CD4-positive, alpha-beta T cell treated with Interleukin-2 at 100 ng/mL for 4 hours (primary cell): ENCODE results near the gene TCFL5.

Experiments
- DNase-seq: peaks from one replicate; pipeline ENCODE4 v3.0.0-alpha.2; 2020; ENCODE audit warnings: low spot score

Gene TCFL5

DNA sequence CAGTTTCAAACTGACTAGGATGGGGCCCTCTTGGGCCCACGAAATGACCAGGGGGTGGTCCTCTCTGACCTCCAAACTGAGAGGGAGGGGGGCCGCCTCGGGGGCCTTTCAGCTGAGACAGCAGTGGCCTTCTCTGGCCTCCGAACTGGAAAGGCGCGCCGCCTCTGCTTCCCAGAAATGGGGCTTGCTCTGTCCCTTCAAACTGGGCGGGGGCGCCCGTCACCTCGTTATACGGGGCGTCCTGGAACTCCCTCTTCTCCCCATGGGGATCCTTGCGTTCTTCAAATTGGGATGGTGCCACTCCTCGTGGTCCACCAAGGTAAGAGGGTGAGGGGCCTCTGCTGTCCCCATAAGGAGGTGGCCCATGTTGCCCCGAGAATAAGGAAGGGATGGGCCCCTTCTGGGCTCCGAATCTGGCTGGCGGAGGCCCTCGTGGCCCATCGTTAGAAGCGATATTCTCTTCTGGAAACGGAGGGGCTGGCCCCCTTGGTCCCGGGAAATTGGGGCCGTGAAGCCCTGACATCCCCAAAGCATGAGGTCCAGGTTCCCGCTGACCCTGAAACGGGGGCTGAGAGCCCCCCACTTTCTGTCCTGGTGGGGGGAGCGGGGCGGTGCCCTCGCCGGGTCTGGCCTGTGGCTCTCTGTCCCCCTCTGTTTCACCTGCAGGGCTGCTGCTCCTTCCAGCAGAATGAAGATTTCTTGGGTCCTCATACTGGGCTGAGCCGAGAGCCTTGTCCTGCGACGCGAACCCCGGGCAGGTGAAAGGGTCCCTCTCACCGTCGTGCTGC lies 18.7 kb upstream of the TCFL5 start:
- no peak for DNase-seq

DNA sequence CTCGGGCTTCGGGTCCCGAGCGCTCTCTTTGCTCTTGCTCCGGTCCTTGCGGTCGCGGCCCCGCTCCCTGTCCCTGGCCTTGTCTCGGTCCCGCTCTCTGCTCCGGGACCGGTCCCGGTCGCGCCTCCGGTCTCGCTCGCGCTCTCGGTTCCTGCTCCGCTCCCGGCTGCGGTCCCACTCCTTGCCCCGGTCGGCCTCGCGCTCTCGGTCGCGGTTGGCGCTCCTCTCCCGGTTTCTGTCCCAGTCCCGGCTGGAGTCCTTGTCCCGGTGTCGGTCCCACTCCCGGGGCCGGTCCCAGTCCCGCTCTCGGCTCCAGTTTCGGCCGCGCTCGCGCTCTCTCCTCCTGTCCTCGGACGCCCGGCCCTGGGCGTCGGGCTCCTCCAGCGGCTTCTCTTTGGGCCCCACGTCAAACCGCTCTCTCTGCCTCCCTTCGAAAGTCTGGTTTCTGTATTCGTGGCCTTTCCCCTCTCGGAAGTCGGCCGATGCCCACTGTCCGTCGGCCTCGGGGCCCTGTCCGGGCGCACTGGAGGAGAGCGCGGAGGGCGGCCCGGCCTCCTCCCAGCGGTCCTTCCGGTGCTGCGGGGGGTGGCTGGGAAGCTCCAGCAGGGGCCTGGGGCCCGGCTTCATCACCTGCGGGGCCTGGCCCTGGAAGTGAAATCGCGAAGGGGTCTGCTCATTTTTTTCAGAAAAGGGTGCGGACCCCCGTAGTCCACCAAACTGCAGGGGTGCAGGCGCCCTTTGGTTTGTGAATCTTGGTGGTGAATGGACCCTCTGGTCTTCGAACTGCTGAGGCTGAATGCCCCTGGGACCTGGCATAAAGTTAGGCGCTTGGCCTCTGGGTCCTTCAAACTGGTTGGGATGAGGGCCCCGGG lies 17.9 kb upstream of the TCFL5 start:
- DNase-seq = no peak

- DNase-seq = no peak
These were observed 16.8 kb upstream of the TCFL5 start for GRCh38 chr20:62878244-62879038.

- DNase-seq = no peak
These were observed 15.5 kb upstream of the TCFL5 start for GRCh38 chr20:62876902-62877816.

DNA sequence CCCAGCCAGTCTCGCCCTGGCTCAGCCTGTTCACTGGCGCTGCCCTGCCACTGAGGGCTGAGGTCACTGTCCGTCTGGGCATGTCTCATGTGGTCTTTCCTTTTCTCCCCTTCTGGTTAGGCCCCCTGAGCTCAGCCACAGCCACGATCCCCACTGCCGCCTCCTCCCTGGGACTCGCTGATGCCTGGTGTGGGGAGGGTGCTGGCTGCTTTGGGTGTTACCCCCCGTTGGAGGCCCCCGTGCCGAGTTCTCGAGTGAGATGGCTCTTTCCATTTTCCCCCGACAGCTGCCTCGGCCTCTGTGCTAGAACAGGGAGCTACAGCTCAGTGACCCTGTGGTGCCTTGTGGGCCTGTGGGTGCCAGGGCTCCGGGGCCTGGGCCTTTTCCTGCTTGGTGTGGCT lies 14.9 kb upstream of the TCFL5 start:
- no peak for DNase-seq

GRCh38 chr20:62875419-62876361 lies 14.1 kb upstream of the TCFL5 start:
- DNase-seq = no peak

- DNase-seq = no peak
These were observed 13.3 kb upstream of the TCFL5 start for GRCh38 chr20:62874964-62875344.

GRCh38 chr20:62873681-62874031 lies 12.0 kb upstream of the TCFL5 start:
- peak; percentile 36 for DNase-seq

DNA sequence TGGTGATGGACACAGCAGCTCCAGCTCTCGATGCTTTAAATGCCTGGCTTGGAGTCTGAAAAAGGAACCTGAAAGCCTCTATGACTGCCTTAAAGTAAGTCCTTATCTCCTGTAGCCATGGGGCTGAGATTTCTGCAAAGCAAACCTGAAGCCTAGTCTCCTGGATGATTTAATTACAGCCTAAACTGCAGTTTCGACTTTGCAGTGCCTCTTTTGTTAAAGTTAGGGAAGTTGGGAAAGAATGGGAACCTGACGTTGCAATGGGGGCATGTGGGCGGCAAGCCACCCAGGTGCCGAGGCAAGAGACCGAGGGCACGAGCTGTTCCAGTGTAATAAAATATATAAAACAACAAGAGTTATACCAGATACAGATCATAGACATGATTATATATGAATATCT lies 11.7 kb upstream of the TCFL5 start:
- DNase-seq = no peak

DNA sequence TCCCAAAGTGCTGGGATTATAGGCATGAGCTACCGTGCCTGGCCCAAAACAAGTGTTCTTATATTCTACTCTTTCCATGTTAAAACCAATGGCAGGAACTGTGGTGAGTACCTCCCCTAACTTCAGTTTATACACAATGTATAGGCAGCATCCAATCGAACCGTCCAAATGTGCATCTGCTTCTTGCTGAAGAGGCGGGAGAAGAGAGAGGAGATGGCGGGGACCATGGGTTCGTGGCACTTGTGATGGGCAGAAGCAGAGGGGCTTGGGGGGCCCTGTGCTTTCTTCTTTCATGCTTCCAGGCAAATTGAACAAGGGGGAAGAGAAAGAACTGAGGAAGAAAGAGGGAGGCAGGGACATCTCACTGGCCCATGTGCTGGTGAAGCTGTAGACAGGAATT lies 11.2 kb upstream of the TCFL5 start:
- DNase-seq = no peak

DNA sequence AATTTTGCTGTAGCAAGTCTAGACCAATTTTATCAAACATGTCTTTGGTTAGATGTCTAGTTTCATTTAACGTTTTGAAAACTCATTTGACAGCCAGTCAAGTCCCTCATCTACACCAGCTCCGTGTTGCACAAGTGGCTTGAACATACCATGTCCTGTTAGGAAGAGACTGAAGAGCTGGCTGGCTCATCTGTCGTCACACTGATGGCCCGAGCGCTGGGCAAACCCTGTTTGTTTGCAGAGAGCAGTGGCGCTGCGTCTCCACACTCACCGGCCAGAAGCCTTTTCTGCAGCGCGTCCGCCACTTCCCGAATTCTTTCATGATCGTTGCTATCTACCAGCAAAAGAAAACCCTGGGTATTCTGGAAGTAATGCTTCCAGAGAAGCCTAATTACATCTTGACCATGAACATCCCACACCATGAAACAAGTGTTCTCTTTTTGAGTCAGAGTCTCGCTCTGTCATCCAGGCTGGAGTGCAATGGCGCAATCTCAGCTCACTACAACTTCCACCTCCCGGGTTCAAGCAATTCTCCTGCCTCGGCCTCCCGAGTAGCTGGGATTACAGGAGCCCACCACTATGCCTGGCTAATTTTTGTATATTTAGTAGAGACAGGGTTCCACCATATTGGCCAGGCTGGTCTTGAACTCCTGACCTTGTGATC lies 10.7 kb upstream of the TCFL5 start:
- DNase-seq = no peak

DNA sequence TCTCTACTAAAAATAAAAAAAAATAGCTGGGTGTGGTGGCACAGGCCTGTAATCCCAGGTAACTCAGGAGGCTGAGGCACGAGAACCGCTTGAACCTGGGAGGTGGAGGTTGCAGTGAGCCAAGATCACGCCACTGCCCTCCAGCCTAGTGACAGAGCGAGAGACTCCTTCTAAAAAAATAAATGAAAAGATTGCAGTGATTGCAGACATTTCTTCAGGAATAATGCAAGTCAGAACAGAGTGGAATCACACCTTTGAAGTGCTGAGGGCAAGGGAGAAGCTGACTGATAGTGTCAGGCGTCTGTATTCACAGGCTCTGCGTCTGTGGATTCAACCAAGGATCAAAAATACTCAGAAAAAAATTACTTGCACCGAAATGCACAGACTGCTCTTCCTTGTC lies 2.6 kb upstream of the TCFL5 start:
- DNase-seq = no peak

DNA sequence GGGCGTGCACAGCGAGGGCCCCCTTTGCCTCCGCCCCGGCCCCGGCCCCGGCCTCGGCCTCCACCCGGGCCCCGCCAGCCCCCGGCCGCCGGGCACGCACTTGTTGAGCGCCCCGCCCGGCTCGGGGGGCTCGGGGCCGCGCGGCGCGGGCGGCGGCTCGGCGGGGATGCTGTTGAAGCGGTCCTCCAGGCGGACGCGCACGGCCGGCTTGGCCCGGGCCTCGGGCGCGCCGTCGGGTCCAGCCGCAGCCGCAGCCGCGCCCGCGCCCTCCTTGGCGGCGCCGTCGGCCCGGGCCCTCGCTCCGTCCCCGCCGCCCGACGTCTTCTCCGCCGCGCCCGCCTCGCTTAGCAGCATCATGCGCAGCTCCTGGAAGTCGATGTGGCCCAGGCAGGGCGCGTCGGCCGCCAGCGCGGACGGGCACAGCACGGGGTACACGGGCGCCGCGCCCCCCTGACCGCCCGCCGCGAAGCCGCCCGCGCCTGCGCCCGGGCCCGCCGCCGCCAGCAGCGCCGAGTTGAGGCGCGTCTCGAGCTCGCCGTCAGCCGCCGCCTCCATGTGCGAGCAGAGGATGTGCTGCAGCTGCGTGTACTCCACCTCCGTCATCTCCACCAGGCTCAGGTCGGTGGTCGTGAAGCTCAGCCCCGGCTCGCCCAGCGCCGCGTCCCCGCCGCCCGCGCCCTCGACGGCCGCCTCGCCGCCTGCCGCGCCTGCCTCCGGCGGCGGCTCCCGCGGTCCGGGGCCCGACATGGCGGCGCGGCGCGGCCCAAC lies 514 bp downstream of the TCFL5 start:
- peak; percentile 29 for DNase-seq

GRCh38 chr20:62860391-62860923 lies 1.2 kb downstream of the TCFL5 start:
- DNase-seq = no peak

GRCh38 chr20:62859721-62860120 lies 1.9 kb downstream of the TCFL5 start:
- no peak for DNase-seq

DNA sequence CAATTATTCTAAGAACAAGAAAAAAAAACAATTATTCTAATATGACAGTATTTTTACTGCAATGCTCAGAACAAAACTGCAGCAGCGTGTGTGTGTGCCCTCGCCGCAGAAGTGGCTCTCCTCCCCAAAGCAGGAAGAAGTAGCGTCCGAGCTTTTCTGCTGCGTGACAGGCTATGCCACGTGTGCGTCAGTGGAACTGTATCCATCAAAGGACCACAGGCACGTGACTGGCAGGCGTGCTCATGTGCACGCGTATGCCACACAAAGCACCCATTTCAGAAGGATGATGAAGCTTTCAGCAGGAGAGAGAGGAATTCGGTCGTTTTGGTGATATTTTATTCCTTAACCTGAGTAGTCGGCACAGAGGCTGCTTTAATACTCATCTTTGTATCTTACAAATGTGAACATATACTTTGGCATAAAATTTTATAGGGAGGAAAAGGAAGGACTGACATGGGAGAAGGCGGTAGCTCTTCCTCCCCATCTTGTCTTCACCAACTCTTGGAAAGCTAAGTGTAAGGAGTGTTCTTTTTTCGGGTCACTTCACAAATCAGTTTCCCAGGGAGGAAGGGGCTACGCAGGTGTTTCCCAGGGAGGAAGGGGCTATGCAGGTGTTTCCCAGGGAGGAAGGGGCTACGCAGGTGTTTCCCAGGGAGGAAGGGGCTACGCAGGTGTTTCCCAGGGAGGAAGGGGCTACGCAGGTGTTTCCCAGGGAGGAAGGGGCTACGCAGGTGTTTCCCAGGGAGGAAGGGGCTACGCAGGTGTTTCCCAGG lies 3.4 kb downstream of the TCFL5 start:
- no peak for DNase-seq

DNA sequence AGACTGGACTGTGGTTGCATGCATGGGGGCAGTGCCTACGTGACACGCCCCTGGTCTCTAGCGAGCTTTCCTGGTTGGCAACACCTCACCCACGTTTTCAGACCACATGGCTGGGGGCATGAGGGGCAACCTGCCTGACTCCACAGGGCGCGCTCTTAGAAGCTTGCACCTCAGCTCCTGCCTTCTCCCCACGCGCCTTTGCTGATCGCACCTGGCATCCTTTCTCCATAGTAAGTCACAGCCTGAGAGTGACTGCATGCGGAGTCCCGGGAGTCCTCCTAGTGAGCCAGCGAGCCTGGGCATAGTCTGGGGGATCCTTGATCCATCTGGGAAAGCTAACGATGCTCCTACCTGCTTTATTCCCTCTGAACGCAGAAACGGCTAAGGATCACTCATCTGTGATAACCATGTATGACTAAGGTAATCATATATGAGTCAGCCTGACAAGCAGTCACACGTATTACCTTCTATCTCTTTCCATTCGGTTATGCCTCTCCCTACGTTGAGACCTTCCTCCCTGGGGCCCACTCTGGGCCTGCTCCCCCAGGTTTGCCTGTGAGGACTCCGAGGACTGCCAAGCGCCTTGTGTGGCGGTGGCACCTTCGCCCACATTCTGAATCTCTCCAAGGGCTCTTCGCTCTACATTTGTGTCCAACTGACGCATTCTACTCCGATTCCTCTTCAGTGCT lies 4.5 kb downstream of the TCFL5 start:
- DNase-seq = no peak
